HepG2 (cell line): ENCODE data around the gene C13orf46.

Experiments
- MLX ChIP-seq: IDR thresholded peaks from 2 replicates; pipeline ENCODE4 v1.6.1; 2016
- PITX1 ChIP-seq: sonication (generic); formaldehyde crosslinking; IDR thresholded peaks from 2 replicates; pipeline ENCODE4 v1.5.1; 2020; ENCODE audit warnings: mild to moderate bottlenecking, missing genetic modification reagents
- POLR2AphosphoS5 ChIP-seq: IDR thresholded peaks from 2 replicates; pipeline ENCODE4 v1.6.1; 2012; ENCODE audit warnings: low read depth, low read length
- RELA ChIP-seq: sonication (generic); formaldehyde crosslinking; IDR thresholded peaks from 2 replicates; pipeline ENCODE4 v1.4.0; 2020; ENCODE audit warnings: missing genetic modification reagents
- ZNF260 ChIP-seq: sonication (generic); formaldehyde crosslinking; IDR thresholded peaks from 2 replicates; pipeline ENCODE4 v1.4.0; 2020; ENCODE audit warnings: missing genetic modification reagents, low read depth, mild to moderate bottlenecking, borderline replicate concordance

- TF ChIP-seq POLR2AphosphoS5 (no peak), MLX (CRISPR knock-in tag) (no peak), ZNF260 (no peak), RELA (CRISPR knock-in tag) (no peak), PITX1 (CRISPR knock-in tag) (no peak)
Measured at GRCh38 chr13:114008964-114009589, 35.2 kb upstream of the C13orf46 start.
